HEK293T (cell line): ENCODE measurements around the gene PSMA3.

Experiments
- CTCF ChIA-PET: fragments of 350-600 bp; formaldehyde crosslinking; extraction: SDS; loops from one replicate; lab custom pipeline; 2021; ENCODE audit warnings: antibody characterized with exemption, inconsistent platforms; lab: Yijun Ruan, JAX
- POLR2A ChIA-PET: fragments of 350-600 bp; formaldehyde crosslinking; extraction: SDS; loops from one replicate; lab custom pipeline; 2020; ENCODE audit warnings: antibody characterized with exemption, inconsistent platforms; lab: Yijun Ruan, JAX
- DNase-seq: peaks from one replicate; pipeline ENCODE4 v3.0.0; 2012; ENCODE audit warnings: mixed read lengths; ENCODE audit errors: extremely low spot score
- ARNT ChIP-seq: fragments of 450-650 bp; IDR thresholded peaks from 2 replicates; pipeline ENCODE4 v1.6.1; 2017; ENCODE audit warnings: mild to moderate bottlenecking
- BHLHE40 ChIP-seq: fragments of 450-650 bp; IDR thresholded peaks from 2 replicates; pipeline ENCODE4 v1.6.1; 2016; ENCODE audit warnings: mild to moderate bottlenecking, moderate library complexity, borderline replicate concordance
- CTBP1 ChIP-seq: fragments of 450-650 bp; IDR thresholded peaks from 2 replicates; pipeline ENCODE4 v1.6.1; 2016; ENCODE audit warnings: borderline replicate concordance
- ELF4 ChIP-seq: fragments of 450-650 bp; IDR thresholded peaks from 2 replicates; pipeline ENCODE4 v1.6.1; 2017; ENCODE audit warnings: antibody characterized with exemption
- FOXA1 ChIP-seq: fragments of 450-650 bp; IDR thresholded peaks from 2 replicates; pipeline ENCODE4 v1.6.1; 2016; ENCODE audit warnings: mild to moderate bottlenecking
- FOXK2 ChIP-seq: fragments of 450-650 bp; IDR thresholded peaks from 2 replicates; pipeline ENCODE4 v1.6.1; 2016; ENCODE audit warnings: mild to moderate bottlenecking
- FOXM1 ChIP-seq: fragments of 450-650 bp; IDR thresholded peaks from 2 replicates; pipeline ENCODE4 v1.6.1; 2017; ENCODE audit warnings: mild to moderate bottlenecking, borderline replicate concordance
- HDGF ChIP-seq: fragments of 450-650 bp; IDR thresholded peaks from 2 replicates; pipeline ENCODE4 v1.6.1; 2017; ENCODE audit warnings: antibody characterized with exemption, borderline replicate concordance
- L3MBTL2 ChIP-seq: fragments of 450-650 bp; conservative IDR thresholded peaks from 2 replicates; pipeline ENCODE4 v1.6.1; 2016; ENCODE audit warnings: mild to moderate bottlenecking
- LEF1 ChIP-seq: fragments of 450-650 bp; IDR thresholded peaks from 2 replicates; pipeline ENCODE4 v1.6.1; 2017; ENCODE audit warnings: mild to moderate bottlenecking, borderline replicate concordance
- NFRKB ChIP-seq: fragments of 450-650 bp; IDR thresholded peaks from 2 replicates; pipeline ENCODE4 v1.6.1; 2016; ENCODE audit warnings: mild to moderate bottlenecking, moderate library complexity
- SP1 ChIP-seq: fragments of 450-650 bp; IDR thresholded peaks from 2 replicates; pipeline ENCODE4 v1.6.1; 2017
- SUZ12 ChIP-seq: fragments of 450-650 bp; IDR thresholded peaks from 2 replicates; pipeline ENCODE4 v1.6.1; 2016; ENCODE audit warnings: mild to moderate bottlenecking
- TARDBP ChIP-seq: fragments of 450-650 bp; IDR thresholded peaks from 2 replicates; pipeline ENCODE4 v1.6.1; 2016
- ZNF384 ChIP-seq: fragments of 450-650 bp; IDR thresholded peaks from 2 replicates; pipeline ENCODE4 v1.6.1; 2016
- TF ChIP-seq, protein P1 (sequence below): fragments of 450-650 bp; IDR thresholded peaks from 2 replicates; pipeline ENCODE4 v1.6.1; 2016

PSMA3 gene

DNA sequence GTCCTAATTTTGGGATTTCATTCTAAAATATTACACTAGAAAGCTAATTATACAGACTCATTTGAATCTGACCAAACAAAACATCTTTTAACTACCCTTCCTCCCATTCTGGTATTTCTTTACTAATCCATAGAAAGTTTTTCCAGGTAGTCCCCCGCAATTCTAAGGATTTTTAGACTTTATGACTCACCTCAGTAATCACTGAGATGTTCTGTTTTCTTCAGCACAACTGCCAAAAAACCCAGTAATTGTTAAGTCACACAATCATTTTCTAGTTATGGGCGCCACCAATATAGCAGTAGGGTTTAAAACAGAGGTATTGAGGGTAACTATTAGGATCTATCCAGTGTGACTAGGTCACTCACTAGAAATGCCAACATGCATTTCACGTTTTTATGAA lies 52.1 kb downstream of the PSMA3 start:
- DNase-seq = no peak
- ChIA-PET POLR2A (interaction anchor here (1.7 to 3.1 kb wide), 4 partner anchors 15 to 132 kb away, joined by 4 to 21 read pairs (median 12); partner anchors contain the start of gene TOMM20L), CTCF (no interaction called here)
- no peak for TF ChIP-seq LEF1
- TF ChIP-seq BHLHE40 = no peak
- no peak for TF ChIP-seq CTBP1
- no peak for TF ChIP-seq NFRKB
- TF ChIP-seq, protein P1, sequence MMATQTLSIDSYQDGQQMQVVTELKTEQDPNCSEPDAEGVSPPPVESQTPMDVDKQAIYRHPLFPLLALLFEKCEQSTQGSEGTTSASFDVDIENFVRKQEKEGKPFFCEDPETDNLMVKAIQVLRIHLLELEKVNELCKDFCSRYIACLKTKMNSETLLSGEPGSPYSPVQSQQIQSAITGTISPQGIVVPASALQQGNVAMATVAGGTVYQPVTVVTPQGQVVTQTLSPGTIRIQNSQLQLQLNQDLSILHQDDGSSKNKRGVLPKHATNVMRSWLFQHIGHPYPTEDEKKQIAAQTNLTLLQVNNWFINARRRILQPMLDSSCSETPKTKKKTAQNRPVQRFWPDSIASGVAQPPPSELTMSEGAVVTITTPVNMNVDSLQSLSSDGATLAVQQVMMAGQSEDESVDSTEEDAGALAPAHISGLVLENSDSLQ = no peak
- no peak for TF ChIP-seq SUZ12
- no peak for TF ChIP-seq ARNT
- no peak for TF ChIP-seq L3MBTL2
- no peak for TF ChIP-seq FOXM1
- no peak for TF ChIP-seq FOXA1
- TF ChIP-seq FOXK2 = no peak
- no peak for TF ChIP-seq ZNF384
- TF ChIP-seq HDGF = no peak
- no peak for TF ChIP-seq SP1
- no peak for TF ChIP-seq TARDBP
- no peak for TF ChIP-seq ELF4

- no peak for TF ChIP-seq ELF4
- peak; percentile 52 for TF ChIP-seq L3MBTL2
- TF ChIP-seq ARNT = no peak
- ChIA-PET POLR2A (interaction anchor here (0.6 to 3.2 kb wide), 15 partner anchors 10 to 1439 kb away, joined by 3 to 32 read pairs (median 8); partner anchors contain the start of genes ACTR10, DAAM1, KIAA0586 and PSMA3), CTCF (no interaction called here)
- no peak for DNase-seq
Measured at GRCh38 chr14:58297412-58297761, 52.7 kb downstream of the PSMA3 start.

DNA sequence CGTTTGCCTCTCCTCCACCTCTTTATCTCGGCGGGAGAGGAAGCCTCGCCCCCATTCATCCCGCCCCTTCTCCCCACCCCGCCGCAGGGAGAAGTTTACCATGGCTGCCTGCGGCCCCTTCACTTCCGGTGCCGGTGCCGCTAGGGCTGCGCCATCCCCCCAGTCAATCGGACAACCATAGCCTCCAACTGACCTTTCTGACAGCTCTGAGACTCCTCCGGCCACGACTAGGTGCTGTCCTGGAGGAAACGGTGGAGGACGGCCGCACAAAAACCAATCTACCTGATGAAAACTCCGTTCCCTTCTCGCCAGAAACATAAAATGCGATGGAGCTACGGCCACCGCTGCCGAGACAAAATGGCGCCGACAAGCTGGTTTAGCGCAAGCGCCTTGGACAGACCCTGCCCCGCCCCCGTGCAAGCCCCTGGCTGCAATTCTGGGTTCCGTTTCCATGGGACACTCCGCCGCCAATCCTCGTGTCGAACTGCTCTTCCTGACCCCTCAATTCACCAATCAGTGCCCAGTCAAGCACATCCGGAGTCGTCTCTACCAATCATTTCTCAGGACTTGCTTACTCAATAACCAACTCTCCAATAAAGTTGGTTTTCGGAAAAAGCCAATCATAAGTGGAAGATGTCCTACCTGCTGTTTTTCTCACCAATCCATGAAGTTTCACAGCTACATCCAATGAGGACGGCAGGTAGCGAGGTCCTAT lies 53.3 kb downstream of the PSMA3 start:
- ChIA-PET CTCF (no interaction called here), POLR2A (interaction anchor here (0.6 to 3.2 kb wide), 35 partner anchors 8 to 891 kb away, joined by 3 to 32 read pairs (median 4); partner anchors contain the start of genes ACTR10, DAAM1, KIAA0586 and PSMA3)
- TF ChIP-seq CTBP1 = no peak
- no peak for TF ChIP-seq BHLHE40
- peak; percentile 89 for TF ChIP-seq ZNF384
- TF ChIP-seq, protein P1 = peak; percentile 93
- TF ChIP-seq NFRKB = peak; percentile 76
- peak; percentile 59 for TF ChIP-seq ELF4
- peak; percentile 94 for DNase-seq

DNA sequence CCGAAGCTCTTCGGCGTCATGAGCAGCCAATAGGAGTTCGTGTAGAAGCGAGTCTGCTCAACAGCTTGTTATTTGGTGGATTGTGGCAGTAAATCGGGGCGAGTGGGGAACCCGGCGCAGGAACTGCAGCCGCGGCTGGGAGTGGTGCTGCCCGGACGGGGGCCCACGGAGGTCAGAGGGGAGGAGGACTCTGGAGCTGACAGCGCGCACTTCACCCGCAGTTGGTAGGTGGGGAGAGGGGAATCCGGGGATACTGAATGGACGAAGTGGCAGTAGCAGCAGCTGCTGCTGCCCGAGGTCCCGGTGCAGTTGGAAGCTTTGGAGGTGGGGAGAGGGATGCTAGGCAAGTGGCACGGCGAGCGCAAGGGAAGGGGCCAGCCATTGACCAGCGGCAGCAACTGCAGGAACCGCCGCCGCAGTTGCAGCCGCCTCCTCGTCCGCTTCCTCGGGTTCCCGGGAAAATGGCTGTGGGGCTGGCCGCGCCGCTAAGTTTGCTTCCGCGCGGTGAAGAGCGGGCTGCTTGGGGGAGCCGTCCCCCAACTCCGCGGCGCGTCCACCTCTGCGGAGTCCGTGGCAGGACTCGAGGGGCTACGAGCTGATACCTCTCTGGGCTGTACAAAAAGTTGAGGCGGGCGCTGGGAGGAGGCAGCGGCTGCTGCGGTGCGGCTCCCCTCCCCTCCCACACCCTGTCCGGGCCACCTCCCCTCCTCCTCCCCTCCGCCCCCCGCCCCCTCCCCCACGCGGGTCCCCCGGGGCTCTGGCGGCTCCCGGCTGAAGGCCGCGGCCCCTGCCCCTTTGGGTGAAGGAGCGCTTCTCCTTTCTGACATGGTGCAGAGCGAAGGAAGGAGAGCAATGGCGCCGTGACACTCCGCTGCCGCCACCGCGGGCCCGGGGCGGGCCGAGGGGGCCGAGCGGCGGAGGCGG lies 54.1 kb downstream of the PSMA3 start, which contains the start of gene ARID4A:
Gene ARID4A (plus strand): TSS at position 79 of the 924 bp plus-strand sequence. CDS start 1,300 bp downstream, outside the sequence.
- peak; percentile 23 for DNase-seq
- no peak for TF ChIP-seq BHLHE40
- no peak for TF ChIP-seq NFRKB
- TF ChIP-seq L3MBTL2 = peak; percentile 87
- ChIA-PET POLR2A (interaction anchor here (0.6 to 3.2 kb wide), 35 partner anchors 8 to 890 kb away, joined by 3 to 32 read pairs (median 4); partner anchors contain the start of genes ACTR10, DAAM1, KIAA0586 and PSMA3), CTCF (no interaction called here)

- DNase-seq = peak; percentile 9
- POLR2A ChIA-PET = interaction anchor here (1.0 to 3.2 kb wide), 4 partner anchors 13 to 101 kb away, joined by 4 to 32 read pairs (median 12); partner anchors contain the start of genes PSMA3 and TOMM20L
- CTCF ChIA-PET = no interaction called here
- TF ChIP-seq FOXA1 = no peak
- TF ChIP-seq HDGF = no peak
- TF ChIP-seq NFRKB = no peak
- TF ChIP-seq TARDBP = no peak
- no peak for TF ChIP-seq SUZ12
- TF ChIP-seq, protein P1 = no peak
- no peak for TF ChIP-seq ZNF384
- TF ChIP-seq FOXM1 = no peak
Measured at GRCh38 chr14:58299401-58300330, 55.0 kb downstream of the PSMA3 start.
